ENCODE data around the gene TRMT1L. TPM values are rescaled to one million over a fixed set of nuclear protein-coding genes. Genes with fewer than 3 reads are reported as not detected.

The TRMT1L gene
- polyA plus RNA-seq, 1 experiment = 13.4 TPM

DNA sequence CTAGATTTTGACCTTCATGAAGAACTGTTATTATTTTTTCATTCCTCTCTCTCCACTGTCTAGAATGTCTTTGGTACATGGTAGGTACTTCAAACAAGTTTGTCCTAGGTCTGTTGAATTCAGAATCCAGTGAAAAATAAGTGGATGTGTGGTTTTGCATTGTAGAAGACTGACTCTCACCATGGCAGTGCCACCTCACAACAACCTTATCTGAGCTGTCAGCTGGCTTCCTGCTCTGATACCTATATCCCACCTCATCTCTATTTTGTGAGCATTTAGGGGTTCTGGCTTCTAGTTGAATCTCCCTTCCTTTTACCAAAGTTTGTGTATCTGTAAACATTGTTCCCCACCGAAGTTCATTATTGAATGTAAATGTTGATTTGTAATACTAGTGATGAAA is 9.4 kb upstream of the TRMT1L start:
- no peak for DNase-seq (ENCODE audit: low read depth)
- TF ChIP-seq CTCF (IDR thresholded peaks at IDR 0.05; ENCODE audit: insufficient read depth, low read depth, low read length) = no peak
- CTCF ChIA-PET = interaction anchor here (4.9 kb wide), 1 partner anchor 9 kb away, joined by 40 read pairs; the partner anchor contains the start of genes SWT1 and TRMT1L
- H3K27me3 ChIP-seq (ENCODE audit: control insufficient read depth, insufficient read depth, low read length) = no peaks in the 10 kb centered on the region
- no peaks in the 10 kb centered on the region for H3K36me3 ChIP-seq (ENCODE audit: control insufficient read depth, insufficient read depth, low read length)
- POLR2A ChIA-PET = no interaction called here
- no peak overlapping the region for H3K4me3 ChIP-seq (ENCODE audit: low read depth, low read length)

GRCh38 chr1:185162491-185162890 is 5.7 kb upstream of the TRMT1L start:
- POLR2A ChIA-PET = no interaction called here
- TF ChIP-seq CTCF (IDR thresholded peaks at IDR 0.05; ENCODE audit: insufficient read depth, low read depth, low read length) = no peak
- no peaks in the 10 kb centered on the region for H3K36me3 ChIP-seq (ENCODE audit: control insufficient read depth, insufficient read depth, low read length)
- H3K4me3 ChIP-seq (ENCODE audit: low read depth, low read length) = no peak overlapping the region
- no peaks in the 10 kb centered on the region for H3K27me3 ChIP-seq (ENCODE audit: control insufficient read depth, insufficient read depth, low read length)
- DNase-seq (ENCODE audit: low read depth) = no peak
- CTCF ChIA-PET = interaction anchor here (1.2 kb wide), 1 partner anchor 357 kb away, joined by 3 read pairs; no protein-coding TSS in a partner anchor

DNA sequence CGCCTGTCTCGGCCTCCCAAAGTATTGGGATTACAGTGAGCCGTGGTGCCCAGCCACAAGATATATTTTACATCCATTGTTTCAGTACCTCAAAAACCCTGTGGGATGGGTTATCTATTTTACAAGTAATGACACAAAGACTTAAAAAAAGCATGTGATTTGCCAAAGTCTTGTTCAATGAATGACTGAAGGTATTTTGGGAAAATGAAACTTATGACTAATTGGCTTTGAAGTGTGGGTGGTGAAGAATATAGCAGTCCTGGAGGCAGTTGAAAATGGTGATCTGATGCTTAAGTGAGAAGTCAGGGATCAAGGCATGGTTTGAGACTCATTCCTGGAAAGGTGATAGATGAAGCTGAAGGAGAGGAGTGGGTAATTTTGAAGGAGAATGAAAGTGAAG is 3.2 kb upstream of the TRMT1L start:
- CTCF ChIA-PET = no interaction called here
- TF ChIP-seq CTCF (IDR thresholded peaks at IDR 0.05; ENCODE audit: insufficient read depth, low read depth, low read length) = no peak
- no peak overlapping the region for H3K4me3 ChIP-seq (ENCODE audit: low read depth, low read length)
- DNase-seq (ENCODE audit: low read depth) = no peak
- POLR2A ChIA-PET = no interaction called here
- H3K27me3 ChIP-seq (ENCODE audit: control insufficient read depth, insufficient read depth, low read length) = no peaks in the 10 kb centered on the region
- no peaks in the 10 kb centered on the region for H3K36me3 ChIP-seq (ENCODE audit: control insufficient read depth, insufficient read depth, low read length)

DNA sequence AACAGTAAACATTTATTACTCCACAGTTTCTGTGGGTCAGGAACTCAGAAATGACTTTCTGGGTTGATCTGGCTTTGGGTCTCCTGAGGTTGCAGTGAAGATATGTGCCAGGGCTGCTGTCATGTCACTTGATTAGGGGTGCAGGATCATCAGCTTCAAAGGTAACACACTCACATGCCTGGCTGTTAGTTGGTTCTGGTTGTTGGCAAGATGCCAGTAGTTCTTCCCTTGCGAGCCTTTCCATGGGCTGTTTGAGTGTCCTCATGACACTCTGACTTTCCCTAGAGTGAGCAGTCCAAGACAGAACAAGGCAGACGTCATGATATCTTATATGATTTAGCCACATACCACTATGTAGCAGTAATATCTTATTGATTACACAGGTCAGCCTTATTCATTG is 2.0 kb upstream of the TRMT1L start:
- no peaks in the 10 kb centered on the region for H3K36me3 ChIP-seq (ENCODE audit: control insufficient read depth, insufficient read depth, low read length)
- no peaks in the 10 kb centered on the region for H3K27me3 ChIP-seq (ENCODE audit: control insufficient read depth, insufficient read depth, low read length)
- H3K4me3 ChIP-seq (ENCODE audit: low read depth, low read length) = no peak overlapping the region
- CTCF ChIA-PET = interaction anchor here (0.6 to 3.7 kb wide), 2 partner anchors 10 to 560 kb away, joined by 3 to 40 read pairs; no protein-coding TSS in a partner anchor
- POLR2A ChIA-PET = interaction anchor here (0.6 kb wide), 2 partner anchors 1030 to 1234 kb away, joined by 16 to 18 read pairs; no protein-coding TSS in a partner anchor
- TF ChIP-seq CTCF (IDR thresholded peaks at IDR 0.05; ENCODE audit: insufficient read depth, low read depth, low read length) = no peak
- no peak for DNase-seq (ENCODE audit: low read depth)

GRCh38 chr1:185157599-185158412 is 1.1 kb upstream of the TRMT1L start:
- no peak for DNase-seq (ENCODE audit: low read depth)
- TF ChIP-seq CTCF (IDR thresholded peaks at IDR 0.05; ENCODE audit: insufficient read depth, low read depth, low read length) = no peak
- H3K4me3 ChIP-seq (ENCODE audit: low read depth, low read length) = peak overlapping the region; percentile 63
- CTCF ChIA-PET = interaction anchor here (1.0 to 3.7 kb wide), 3 partner anchors 11 to 352 kb away, joined by 4 to 40 read pairs (median 5); no protein-coding TSS in a partner anchor
- no peaks in the 10 kb centered on the region for H3K27me3 ChIP-seq (ENCODE audit: control insufficient read depth, insufficient read depth, low read length)
- H3K36me3 ChIP-seq (ENCODE audit: control insufficient read depth, insufficient read depth, low read length) = no peaks in the 10 kb centered on the region
- POLR2A ChIA-PET = no interaction called here

Measured in BJ (cell line).